GM20000 (cell line): ENCODE data around the gene PRTN3.

Source experiments
- DNase-seq: peaks from one replicate; pipeline ENCODE4 v3.0.0; 2012; ENCODE audit warnings: low spot score
- CTCF ChIP-seq: IDR thresholded peaks from 2 replicates; pipeline ENCODE4 v1.5.1; 2012; ENCODE audit warnings: mild to moderate bottlenecking, control low read depth; ENCODE audit errors: extremely low read depth, missing control alignments

The PRTN3 gene

GRCh38 chr19:823565-824121 is 17.2 kb upstream of the PRTN3 start:
- TF ChIP-seq CTCF, result no peak

GRCh38 chr19:824885-825284 is 15.9 kb upstream of the PRTN3 start:
- no peak for DNase-seq
- no peak for TF ChIP-seq CTCF

More at GRCh38 chr19:823565-824121, 17.2 kb upstream of the PRTN3 start:
- no peak for DNase-seq

- no peak for DNase-seq
- TF ChIP-seq CTCF, result no peak
Measured at GRCh38 chr19:825897-826644, 14.7 kb upstream of the PRTN3 start.

- no peak for DNase-seq
- no peak for TF ChIP-seq CTCF
Measured at GRCh38 chr19:827314-827709, 13.5 kb upstream of the PRTN3 start.

GRCh38 chr19:827710-828321 is 13.0 kb upstream of the PRTN3 start, which contains the start of gene AZU1:
Gene AZU1, plus strand, starts transcription at chr19:827837. Its CDS starts 10 bp downstream, at chr19:827847.
- TF ChIP-seq CTCF, result no peak
- DNase-seq, result no peak

GRCh38 chr19:829129-829758 is 11.6 kb upstream of the PRTN3 start:
- no peak for TF ChIP-seq CTCF
- no peak for DNase-seq
